K562 (cell line): ENCODE results near the gene CYP2A6. TPM values are rescaled to one million over a fixed set of nuclear protein-coding genes. Genes with fewer than 3 reads are reported as not detected.
A peak's percentile ranks its signal among the peaks of the same experiment; 100 is the strongest.

ENCODE experiments used
- CXXC5 ChIP-seq: fragments of 250-450 bp; sonication (Bioruptor Pico); IDR thresholded peaks from 2 replicates; pipeline ENCODE4 v1.8.0; 2022; ENCODE audit warnings: inconsistent platforms, mild to moderate bottlenecking, moderate library complexity
- GABPB2 ChIP-seq: fragments of 250-450 bp; sonication (Bioruptor Pico); conservative IDR thresholded peaks from 2 replicates; pipeline ENCODE4 v1.5.1; 2021; ENCODE audit warnings: mild to moderate bottlenecking
- KDM4B ChIP-seq, 2 experiments: fragments of 450-650 bp in 1 of 2; sonication (generic) in 1 of 2; IDR thresholded peaks; 2 replicates each; pipeline ENCODE4 v1.6.1; 2016 to 2017; ENCODE audit warnings: borderline replicate concordance in 2 of 2, antibody characterized with exemption in 1 of 2, low read depth in 1 of 2, mild to moderate bottlenecking in 1 of 2
- KLF6 ChIP-seq: fragments of 250-450 bp; sonication (Bioruptor Pico); IDR thresholded peaks from 2 replicates; pipeline ENCODE4 v1.4.0; 2020; ENCODE audit warnings: mild to moderate bottlenecking, moderate library complexity, borderline replicate concordance
- MBD2 ChIP-seq: sonication (generic); IDR thresholded peaks from 2 replicates; pipeline ENCODE4 v1.6.1; 2016; ENCODE audit warnings: low read depth, borderline replicate concordance
- MCM2 ChIP-seq: fragments of 450-650 bp; IDR thresholded peaks from 2 replicates; pipeline ENCODE4 v1.6.1; 2017; ENCODE audit warnings: low read depth, mild to moderate bottlenecking
- MED1 ChIP-seq: sonication (generic); formaldehyde crosslinking; IDR thresholded peaks from 2 replicates; pipeline ENCODE4 v1.8.1; 2023; ENCODE audit warnings: missing genetic modification reagents, borderline replicate concordance
- MYNN ChIP-seq, 2 experiments: sonication (generic); formaldehyde crosslinking in 1 of 2; IDR thresholded peaks; 2 replicates each; pipeline versions ENCODE4 v1.5.0 to v1.6.1; 2016 to 2020; ENCODE audit warnings: antibody characterized with exemption in 1 of 2, missing genetic modification reagents in 1 of 2
- NCOR1 ChIP-seq: fragments of 450-650 bp; IDR thresholded peaks from 2 replicates; pipeline ENCODE4 v1.6.1; 2016; ENCODE audit warnings: mild to moderate bottlenecking, moderate library complexity
- NFXL1 ChIP-seq: fragments of 450-650 bp; formaldehyde crosslinking; IDR thresholded peaks from 2 replicates; pipeline ENCODE4 v1.4.0; 2021; ENCODE audit warnings: mild to moderate bottlenecking
- RBFOX2 ChIP-seq: fragments of 200-400 bp; formaldehyde crosslinking; IDR thresholded peaks from 2 replicates; pipeline ENCODE4 v1.6.1; 2017; ENCODE audit warnings: low read depth, mild to moderate bottlenecking, low read length, moderate library complexity
- RBM14 ChIP-seq: fragments of 200-400 bp; formaldehyde crosslinking; IDR thresholded peaks from 2 replicates; pipeline ENCODE4 v1.6.1; 2018; ENCODE audit warnings: low read depth, mild to moderate bottlenecking, low read length, moderate library complexity, borderline replicate concordance; ENCODE audit not compliant: insufficient read depth
- RFX7 ChIP-seq: fragments of 250-450 bp; sonication (Bioruptor Pico); IDR thresholded peaks from 2 replicates; pipeline ENCODE4 v1.5.1; 2021; ENCODE audit warnings: mild to moderate bottlenecking
- RUNX1 ChIP-seq: sonication (generic); IDR thresholded peaks from 2 replicates; pipeline ENCODE4 v1.6.1; 2016; ENCODE audit warnings: antibody characterized with exemption, low read depth
- SMAD4 ChIP-seq: fragments of 250-450 bp; sonication (Bioruptor Pico); conservative IDR thresholded peaks from 2 replicates; pipeline ENCODE4 v1.8.0; 2021; ENCODE audit warnings: inconsistent platforms, mild to moderate bottlenecking, moderate library complexity
- TCF7 ChIP-seq: sonication (generic); IDR thresholded peaks from 2 replicates; pipeline ENCODE4 v1.6.1; 2016; ENCODE audit warnings: antibody characterized with exemption, borderline replicate concordance
- ZFX ChIP-seq: sonication (generic); formaldehyde crosslinking; IDR thresholded peaks from 2 replicates; pipeline ENCODE4 v1.8.0; 2022; ENCODE audit warnings: mild to moderate bottlenecking, missing genetic modification reagents, moderate library complexity
- ZKSCAN1 ChIP-seq: fragments of 150-350 bp; IDR thresholded peaks from 2 replicates; pipeline ENCODE4 v1.6.1; 2016; ENCODE audit warnings: low read depth, low read length
- ZNF133 ChIP-seq: fragments of 250-450 bp; sonication (Bioruptor Pico); IDR thresholded peaks from 2 replicates; pipeline ENCODE4 v1.4.0; 2020; ENCODE audit warnings: mild to moderate bottlenecking
- ZNF324 ChIP-seq: fragments of 250-450 bp; sonication (Bioruptor Pico); IDR thresholded peaks from 2 replicates; pipeline ENCODE4 v1.4.0; 2020; ENCODE audit warnings: mild to moderate bottlenecking
- polyA plus RNA-seq, 8 experiments: library from polyadenylated mRNA; depleted of rRNA in 4 of 8; stranded (reverse) in 5 of 8; unstranded in 3 of 8; fragments of >200 nt; fragmentation: Nextera tagmentation in 2 of 8; fragmentation: Illumina TruSeq in 1 of 8; extraction: Ambion mirVana in 2 of 8; extraction: Trizol in 1 of 8; gene quantifications; 2 replicates each; pipeline versions ENCODE4 v1.2.1 to v1.2.3, GENCODE V29; 2011 to 2014; ENCODE audit warnings: inconsistent platforms in 1 of 8, missing spikeins in 1 of 8
- total RNA-seq, 7 experiments: library from RNA; depleted of rRNA in 6 of 7; stranded (reverse); fragments of >200 nt in 6 of 7; fragmentation: Illumina TruSeq in 2 of 7; extraction: Trizol in 2 of 7; gene quantifications; 2 replicates each; pipeline versions ENCODE4 v1.2.1 to v1.2.3, GENCODE V29; 2011 to 2021; ENCODE audit warnings: low replicate concordance in 1 of 7
- TF ChIP-seq, protein P1 (sequence below): fragments of 250-450 bp; sonication (Bioruptor Pico); IDR thresholded peaks from 2 replicates; pipeline ENCODE4 v1.4.0; 2020; ENCODE audit warnings: mild to moderate bottlenecking, moderate library complexity
- TF ChIP-seq, protein P2 (sequence below): fragments of 250-450 bp; sonication (Bioruptor Pico); IDR thresholded peaks from 2 replicates; pipeline ENCODE4 v1.8.0; 2022; ENCODE audit warnings: moderate library complexity, mild to moderate bottlenecking, inconsistent platforms

The CYP2A6 gene
- total and polyA plus RNA-seq, 9 of the 15 experiments (the other 6 are each of a cell fraction or from before 2014, with no cell fraction given) = 0.31 TPM; not detected in 8

DNA sequence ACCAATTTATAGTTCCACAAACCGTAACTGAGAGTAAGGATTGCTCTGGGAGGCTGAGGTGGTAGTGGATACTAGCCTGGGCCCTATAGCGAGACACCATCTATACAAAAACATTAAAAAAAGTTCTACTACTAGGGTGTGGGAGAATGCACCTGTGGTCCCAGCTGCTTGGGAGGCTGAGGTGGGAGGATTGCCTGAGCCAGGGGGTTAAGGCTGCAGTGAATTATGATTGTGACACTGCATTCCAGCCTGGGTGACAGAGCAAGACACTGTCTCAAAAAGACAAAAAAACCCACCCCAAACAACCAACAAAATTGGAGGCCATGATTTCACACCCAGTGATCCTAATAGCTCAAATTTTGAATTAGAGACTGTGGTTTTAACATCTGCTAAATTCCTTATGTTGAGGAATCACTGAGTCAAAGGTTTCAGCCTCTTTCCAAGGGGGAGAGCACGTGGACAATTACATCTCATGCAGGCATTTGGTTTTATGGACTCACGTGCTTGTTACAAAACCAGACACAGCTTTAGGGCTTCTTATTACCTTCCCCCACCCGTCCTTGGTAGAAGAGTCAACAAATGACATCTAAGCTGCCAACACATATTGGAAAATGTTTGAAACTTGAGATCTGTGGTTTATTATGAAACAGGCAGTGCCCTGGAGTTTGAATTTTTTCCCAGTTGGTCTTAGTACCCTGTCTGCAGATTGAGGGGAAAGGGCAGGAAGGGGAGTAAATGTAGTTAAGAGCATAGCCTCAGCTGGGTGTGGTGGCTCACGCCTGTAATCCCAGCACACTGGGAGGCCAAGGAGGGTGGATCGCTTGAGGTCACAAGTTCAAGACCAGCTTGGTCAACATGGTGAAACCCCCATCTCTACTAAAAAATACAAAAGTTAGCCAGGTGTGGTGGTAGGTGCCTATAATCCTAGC is 18.5 kb downstream of the CYP2A6 start (continued):
- no peak for TF ChIP-seq NFXL1 (CRISPR knock-in tag)
- no peak for TF ChIP-seq KDM4B (IDR thresholded peaks at IDR 0.05; ENCODE audit: borderline replicate concordance in 2 of 2, low read depth in 1 of 2)
- no peak for TF ChIP-seq RBFOX2
- TF ChIP-seq ZNF133 (CRISPR knock-in tag) = no peak
- TF ChIP-seq RUNX1 = no peak
- no peak for TF ChIP-seq NCOR1
- TF ChIP-seq MBD2 = no peak
- no peak for TF ChIP-seq GABPB2 (CRISPR knock-in tag)
- no peak; the same call in 1 of the 2 replicates for TF ChIP-seq ZFX (CRISPR knock-in tag)
- no peak for TF ChIP-seq ZKSCAN1
- TF ChIP-seq, protein P1, sequence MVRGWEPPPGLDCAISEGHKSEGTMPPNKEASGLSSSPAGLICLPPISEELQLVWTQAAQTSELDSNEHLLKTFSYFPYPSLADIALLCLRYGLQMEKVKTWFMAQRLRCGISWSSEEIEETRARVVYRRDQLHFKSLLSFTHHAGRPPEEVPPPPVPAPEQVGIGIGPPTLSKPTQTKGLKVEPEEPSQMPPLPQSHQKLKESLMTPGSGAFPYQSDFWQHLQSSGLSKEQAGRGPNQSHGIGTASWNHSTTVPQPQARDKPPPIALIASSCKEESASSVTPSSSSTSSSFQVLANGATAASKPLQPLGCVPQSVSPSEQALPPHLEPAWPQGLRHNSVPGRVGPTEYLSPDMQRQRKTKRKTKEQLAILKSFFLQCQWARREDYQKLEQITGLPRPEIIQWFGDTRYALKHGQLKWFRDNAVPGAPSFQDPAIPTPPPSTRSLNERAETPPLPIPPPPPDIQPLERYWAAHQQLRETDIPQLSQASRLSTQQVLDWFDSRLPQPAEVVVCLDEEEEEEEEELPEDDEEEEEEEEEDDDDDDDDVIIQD (CRISPR knock-in tag) = no peak
- TF ChIP-seq ZNF324 = no peak
- TF ChIP-seq MYNN (IDR thresholded peaks at IDR 0.05) = no peak
- TF ChIP-seq MYNN (CRISPR knock-in tag; IDR thresholded peaks at IDR 0.05) = no peak
- no peak for TF ChIP-seq KLF6 (CRISPR knock-in tag)
- TF ChIP-seq TCF7 = no peak
- TF ChIP-seq RBM14 = no peak
- no peak for TF ChIP-seq MCM2
- TF ChIP-seq MED1 (CRISPR knock-in tag) = no peak
- no peak for TF ChIP-seq RFX7 (CRISPR knock-in tag)
- TF ChIP-seq SMAD4 (CRISPR knock-in tag) = peak; percentile 46; the same call in 1 of the 2 replicates
- 0 out of 2 replicates have a peak, but pooled peaks have one; percentile 7 for TF ChIP-seq CXXC5
- TF ChIP-seq, protein P2, sequence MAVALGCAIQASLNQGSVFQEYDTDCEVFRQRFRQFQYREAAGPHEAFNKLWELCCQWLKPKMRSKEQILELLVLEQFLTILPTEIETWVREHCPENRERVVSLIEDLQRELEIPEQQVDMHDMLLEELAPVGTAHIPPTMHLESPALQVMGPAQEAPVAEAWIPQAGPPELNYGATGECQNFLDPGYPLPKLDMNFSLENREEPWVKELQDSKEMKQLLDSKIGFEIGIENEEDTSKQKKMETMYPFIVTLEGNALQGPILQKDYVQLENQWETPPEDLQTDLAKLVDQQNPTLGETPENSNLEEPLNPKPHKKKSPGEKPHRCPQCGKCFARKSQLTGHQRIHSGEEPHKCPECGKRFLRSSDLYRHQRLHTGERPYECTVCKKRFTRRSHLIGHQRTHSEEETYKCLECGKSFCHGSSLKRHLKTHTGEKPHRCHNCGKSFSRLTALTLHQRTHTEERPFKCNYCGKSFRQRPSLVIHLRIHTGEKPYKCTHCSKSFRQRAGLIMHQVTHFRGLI (CRISPR knock-in tag) = no peak
